NOMO-1 treated with dmso at 0.1 percent for 144 hours (cell line): ENCODE data around the gene PNPT1.

Experiments used
- DNase-seq: peaks from one replicate; lab custom pipeline; 2025; ENCODE audit not compliant: unreplicated experiment; lab: John Stamatoyannopoulos, UW

Gene PNPT1

DNA sequence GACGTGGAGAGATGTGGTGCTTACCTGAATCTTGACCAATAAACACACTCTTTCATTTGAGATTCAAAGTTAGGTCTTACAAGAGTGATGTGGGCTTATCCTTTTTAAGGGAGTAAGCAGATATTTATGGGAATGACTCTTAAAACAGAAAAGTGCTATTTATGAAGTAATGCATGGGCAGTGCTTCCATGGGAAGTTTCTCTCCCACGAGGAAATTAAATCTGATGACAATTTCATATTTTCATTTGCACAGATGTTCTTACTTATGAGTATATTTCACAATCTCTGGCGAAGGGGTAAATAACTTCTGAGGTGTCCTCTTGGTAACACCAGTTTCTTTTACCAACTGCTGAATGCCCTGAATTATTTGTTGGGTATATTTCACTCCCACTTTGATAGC, 21.0 kb downstream of the PNPT1 start:
- DNase-seq, result no peak

DNA sequence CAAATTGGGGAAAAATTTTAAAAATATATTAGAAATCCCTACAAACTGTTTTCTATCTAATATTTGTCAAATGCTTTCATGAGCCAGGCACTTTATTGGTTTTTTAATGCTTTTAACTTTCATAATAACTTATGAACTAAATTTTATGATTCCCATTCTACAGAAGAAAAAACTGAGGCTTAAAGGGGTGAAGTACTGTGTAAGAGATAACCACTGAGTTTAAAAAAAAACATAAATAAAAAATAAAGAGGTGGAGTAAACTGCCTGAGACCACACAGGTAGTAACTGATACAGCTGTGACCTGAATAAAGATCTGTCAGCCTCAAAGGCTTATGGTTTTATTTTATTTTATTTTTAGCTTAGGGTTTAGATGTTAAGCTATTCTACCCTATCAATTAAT, 24.7 kb downstream of the PNPT1 start:
- no peak for DNase-seq

DNA sequence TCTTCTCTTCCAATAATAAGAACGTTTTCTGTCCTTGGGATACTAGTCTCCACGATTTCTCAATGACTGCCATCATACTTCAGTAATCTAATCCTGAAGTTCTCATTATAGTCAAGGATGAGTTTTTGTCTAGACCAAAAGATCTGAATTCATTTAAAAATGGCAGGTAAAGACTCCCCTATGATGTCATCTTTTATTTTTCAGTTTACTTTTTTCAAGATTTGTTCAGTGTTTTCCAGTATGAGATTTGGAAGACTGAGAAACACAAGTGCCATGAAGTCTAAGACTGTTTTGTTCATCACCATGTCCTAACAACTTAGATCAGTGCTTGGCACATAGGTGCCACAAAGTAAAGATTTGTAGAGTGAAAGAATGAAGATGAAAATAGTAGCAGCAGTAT, 40.4 kb downstream of the PNPT1 start:
- DNase-seq, result no peak

DNA sequence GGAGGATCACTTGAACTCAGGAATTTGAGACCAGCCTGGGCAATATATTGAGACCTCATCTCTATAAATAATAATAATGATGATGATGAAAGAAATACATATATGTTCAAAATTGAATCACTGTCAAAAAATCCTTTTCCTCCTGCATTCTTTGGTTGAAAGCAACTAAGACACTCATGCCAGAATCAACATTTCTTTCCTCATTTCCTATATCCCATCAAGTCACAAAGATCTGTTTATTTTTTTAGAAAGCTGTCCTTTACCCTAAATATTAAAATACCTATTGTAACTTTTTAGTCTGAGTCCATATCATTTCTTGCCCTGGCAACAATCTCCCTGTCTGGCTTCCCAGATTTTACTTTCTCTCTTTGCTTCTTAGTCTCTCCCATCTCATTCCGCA, 44.4 kb downstream of the PNPT1 start:
- DNase-seq, result no peak

DNA sequence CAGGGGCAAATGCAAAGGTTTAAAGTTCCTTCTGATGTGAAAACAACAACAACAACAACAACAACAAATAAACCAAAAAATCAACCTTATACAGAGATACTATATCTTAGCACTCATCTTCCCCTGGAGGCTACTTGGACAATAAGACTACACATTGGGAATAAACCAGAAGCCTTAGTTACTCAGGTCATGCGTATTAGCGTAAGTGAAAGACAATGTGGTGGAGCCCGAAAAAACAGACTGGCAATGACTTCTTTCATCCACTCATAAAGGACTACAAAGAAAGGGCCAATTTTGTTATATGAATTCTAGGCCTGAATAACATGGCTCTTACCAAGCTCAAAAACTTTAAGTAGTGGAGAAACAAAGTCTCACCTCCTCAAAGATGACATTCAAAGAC, 56.8 kb downstream of the PNPT1 start:
- no peak for DNase-seq

DNA sequence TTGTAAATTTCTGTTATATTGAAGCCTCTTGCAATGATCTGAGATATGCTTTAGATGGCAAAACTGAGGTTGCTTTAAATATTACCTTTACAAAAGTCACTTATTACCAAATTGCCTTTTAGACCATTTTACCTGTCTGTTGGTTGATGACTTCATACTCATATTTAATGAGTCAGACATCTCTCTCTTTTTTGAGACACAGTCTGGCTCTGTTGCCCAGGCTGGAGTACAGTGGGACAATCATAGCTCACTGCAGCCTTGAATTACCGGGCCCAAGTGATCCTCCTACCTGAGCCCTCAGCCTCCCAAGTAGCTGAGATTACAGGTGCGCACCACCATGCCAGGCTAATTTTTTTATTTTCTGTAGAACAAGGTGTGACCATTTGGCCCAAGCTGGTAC, 64.7 kb downstream of the PNPT1 start:
- DNase-seq, result no peak

DNA sequence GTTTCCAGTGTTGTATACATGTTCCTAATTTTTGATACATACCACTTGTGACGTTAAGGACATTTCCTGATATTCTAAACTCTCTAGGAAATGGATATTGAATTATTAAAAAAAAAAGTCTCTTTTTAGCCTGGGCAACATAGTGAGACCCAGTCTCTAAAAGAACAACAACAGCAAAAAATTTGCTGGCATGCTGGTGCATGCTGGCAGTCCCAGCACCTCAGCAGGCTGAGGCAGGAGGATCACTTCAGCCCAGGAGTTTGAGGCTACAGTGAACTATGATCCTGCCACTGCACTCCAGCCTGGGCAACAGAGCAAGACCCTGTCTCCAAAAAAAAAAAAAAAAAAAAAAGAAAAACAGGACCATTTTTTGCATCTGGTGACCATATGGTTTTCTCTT, 65.7 kb downstream of the PNPT1 start:
- no peak for DNase-seq

DNA sequence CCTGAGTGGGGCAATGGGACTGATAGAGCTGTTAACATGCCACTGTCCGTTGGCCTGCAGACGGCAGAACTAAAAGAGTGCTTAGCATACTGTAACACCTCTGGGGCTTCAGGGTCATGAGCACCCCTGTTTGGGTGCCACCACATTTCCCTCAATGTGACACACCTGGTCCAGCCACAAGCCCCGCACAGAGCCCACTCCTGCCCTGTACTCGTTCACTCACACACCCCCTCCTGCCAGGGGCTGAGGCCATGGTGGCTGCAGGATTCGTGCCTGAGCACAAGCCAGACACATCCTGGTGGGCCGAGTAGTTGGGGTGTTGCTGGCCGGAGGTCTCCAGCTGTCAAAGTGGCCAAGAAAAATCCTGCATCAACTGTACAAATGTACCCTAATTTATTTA, 71.8 kb downstream of the PNPT1 start:
- no peak for DNase-seq

DNA sequence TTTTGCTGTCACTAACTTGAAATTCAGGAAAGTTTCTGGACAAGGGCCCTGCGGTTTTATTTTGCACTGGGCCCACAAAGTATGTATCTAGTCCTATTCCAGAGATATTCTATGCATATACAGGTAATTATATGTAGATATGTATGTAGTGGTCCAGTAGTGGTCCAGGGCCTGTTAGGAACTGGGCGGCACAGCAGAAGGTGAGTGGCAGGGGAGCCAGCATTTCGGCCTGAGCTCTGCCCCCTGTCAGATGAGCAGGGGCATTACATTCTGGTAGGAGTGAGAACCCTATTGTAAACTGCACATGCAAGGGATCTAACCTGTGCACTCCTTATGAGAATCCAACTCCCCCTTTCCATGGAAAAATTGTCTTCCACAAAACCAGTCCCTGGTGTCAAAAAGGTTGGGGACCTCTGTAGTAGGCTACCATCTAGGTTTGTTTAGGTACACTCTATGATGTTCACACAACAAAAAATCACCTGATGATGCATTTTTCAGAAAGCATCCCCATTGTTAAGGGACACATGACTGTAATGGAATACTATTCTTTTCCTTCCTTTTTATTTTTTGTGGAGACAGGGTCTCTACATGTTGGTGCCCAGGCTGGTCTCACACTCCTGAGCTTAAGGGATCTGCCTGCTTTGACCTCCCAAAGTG, 73.4 kb downstream of the PNPT1 start:
- peak; percentile 10 for DNase-seq

DNA sequence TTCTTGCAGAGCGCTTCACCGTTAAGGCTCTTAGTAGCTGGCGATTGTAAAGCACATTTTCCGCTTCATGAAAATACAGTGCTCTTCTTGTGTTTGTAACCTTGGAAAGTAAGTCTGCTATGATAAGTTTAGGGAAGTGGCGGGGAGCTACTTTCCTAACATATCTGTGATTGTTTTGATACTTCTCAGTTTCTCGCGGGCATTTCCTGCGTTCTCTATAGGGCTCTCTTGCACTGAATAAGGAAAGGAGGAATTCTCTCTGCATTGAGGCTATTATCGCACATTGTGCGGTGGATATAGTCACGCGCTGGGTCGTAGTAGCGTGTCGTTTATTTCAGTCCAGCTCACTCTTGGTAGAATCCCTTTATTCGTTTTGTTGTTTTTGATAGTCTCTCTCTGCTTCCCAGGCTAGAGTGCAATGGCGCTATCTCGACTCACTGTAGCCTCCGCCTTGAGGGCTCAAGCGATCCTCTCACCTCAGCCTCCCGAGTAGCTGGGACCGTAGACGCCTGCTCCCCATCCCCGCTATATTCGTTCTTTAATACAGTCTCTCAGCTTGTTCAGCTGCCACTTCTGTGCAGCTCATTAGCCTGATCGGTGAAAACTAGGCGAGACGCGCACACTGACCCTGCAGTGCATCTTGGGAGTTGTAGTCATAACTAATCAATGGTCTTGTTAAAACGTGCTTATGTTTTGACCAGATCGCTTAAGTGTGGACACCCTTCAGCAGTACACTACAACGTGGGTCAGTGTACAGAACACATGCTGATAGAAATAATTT, 75.2 kb downstream of the PNPT1 start:
- no peak for DNase-seq

DNA sequence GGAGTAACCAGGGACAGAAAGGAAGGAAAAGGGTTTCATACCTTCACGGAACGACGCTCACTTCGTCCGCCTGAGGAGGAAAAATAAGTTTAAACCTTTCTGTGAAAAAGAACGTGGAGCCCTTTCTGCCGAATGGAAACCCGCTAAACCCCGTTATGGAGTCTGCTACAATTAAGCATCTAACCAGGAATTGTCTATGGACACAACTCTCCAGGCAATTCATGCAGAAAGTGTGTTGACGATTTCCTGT, 75.7 kb downstream of the PNPT1 start:
- DNase-seq, result no peak

DNA sequence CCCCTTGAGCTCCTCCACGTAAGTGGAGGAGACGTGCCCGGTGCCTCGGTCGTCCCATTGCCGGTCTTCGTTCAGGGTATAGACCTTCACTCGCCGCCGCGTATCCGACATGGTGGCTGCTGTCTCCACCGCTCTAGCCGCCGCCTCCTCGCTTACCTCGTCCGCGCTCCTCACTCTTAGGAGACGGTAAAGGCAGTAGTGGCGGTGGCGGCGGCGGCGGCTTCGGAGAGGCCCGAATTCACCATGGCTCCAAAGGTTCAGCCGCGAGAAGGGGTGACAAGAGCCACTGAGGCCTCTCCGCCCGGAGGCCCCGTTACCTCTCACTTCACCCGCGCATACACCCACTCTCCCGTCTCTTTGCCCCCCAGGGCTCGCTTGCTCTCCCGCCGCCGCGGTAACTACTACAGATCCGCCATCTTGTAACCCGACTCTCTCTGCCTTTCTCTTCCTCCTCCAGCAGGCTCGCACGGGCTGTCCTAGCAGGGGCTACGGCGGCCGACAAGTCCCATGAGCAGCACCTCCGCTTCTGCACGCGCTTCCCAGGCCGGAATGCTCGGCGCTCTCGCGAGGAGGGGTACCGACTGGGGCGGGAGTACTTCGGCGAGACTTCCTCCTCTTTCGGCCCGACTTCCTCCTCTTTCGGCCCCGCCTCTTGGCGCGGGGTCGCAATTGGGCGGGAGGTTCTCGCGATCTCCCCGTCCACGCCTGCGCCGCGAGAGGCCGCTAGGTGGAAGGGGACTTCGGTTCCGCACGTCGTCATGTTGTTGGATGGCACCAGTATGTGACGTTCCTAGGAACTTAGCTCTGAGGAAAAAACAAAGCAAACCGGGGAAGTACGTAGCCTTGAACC, 76.2 kb downstream of the PNPT1 start, which contains the start of gene PPP4R3B:
TSS of gene PPP4R3B (minus strand) at position 448 of the 850 bp plus-strand sequence. CDS start at position 111, 337 bp downstream.
- DNase-seq, result peak; percentile 98

DNA sequence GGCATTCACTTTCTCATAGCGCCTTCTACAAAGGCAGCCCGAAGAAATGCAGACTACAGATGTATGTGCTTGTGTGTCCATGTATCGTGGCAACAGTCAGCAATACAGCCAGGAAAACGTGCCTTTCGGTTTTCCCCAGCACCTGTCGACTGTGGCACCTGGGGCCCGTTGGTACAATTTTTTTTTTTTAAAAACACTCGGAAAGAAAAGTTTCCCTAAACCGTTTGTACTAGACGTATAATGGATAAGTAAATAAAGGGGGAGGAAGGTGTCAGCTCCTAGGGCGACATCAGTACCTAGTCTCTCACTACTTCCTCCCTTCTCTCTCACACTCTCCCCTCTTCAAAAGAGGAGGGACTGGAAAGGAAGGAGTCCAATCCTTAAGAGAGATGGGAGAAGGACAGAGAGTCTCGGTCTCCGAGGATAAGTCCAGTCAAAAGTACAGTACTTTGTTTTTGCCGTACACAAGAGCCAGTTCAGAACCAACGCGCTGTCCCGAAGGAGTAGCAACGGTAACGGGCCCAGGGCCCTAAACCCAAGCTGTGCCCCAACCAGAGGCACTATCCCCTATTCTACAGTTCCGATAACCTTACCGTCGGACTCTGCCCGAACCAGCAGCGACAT, 77.0 kb downstream of the PNPT1 start:
- DNase-seq, result peak; percentile 24

DNA sequence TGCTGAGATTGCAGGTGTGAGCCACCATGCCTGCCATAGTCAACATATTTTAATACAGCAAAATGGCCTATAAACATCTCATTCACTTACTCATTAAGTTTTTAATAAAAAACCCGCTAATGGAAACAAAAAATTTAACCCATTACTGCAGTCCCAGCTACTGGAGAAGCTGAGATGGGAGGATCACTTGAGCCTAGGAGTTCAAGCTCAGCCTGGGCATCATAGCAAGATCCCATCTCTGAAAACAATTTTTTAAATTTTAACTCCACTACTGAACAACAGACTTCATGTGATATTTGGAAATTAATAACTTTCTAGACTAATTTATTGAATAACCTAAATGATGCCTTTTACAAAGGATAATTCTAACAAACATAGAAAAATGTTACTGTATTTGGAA, 81.6 kb downstream of the PNPT1 start:
- DNase-seq, result no peak

DNA sequence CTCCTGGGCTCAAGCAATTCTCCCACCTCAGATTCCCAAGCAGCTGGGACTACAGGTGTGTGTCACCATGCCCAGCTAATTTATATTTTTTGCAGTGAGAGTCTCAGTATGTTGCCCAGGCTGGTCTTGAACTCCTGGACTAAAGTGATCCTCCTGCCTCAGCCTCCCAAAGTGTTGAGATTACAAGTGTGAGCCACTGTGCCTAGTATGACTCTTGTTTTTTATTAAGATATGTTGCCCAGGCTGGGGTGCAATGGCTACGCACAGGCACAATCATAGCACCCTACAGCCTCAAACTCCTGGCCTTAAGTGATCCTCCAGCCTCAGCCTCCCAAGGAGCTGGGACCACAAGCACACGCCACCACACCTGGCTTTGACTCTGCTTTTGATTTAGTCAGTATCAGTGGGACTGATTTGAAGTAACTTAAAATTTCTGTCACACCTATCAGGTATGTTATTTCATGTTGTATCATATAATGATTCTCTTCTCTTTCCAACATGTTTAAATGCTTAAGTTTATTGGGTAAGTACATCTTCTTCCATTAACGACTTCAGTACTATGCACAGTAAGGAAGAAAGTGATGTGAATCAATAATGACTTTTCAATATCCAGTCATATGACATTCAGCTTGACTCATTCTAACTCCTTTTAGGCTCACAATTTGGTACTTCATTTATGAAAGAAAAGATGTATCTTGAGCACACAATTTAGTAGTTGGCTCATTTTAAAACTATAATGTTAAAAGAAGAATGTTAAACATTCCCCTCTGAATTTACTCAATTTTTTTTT, 82.5 kb downstream of the PNPT1 start:
- no peak for DNase-seq

DNA sequence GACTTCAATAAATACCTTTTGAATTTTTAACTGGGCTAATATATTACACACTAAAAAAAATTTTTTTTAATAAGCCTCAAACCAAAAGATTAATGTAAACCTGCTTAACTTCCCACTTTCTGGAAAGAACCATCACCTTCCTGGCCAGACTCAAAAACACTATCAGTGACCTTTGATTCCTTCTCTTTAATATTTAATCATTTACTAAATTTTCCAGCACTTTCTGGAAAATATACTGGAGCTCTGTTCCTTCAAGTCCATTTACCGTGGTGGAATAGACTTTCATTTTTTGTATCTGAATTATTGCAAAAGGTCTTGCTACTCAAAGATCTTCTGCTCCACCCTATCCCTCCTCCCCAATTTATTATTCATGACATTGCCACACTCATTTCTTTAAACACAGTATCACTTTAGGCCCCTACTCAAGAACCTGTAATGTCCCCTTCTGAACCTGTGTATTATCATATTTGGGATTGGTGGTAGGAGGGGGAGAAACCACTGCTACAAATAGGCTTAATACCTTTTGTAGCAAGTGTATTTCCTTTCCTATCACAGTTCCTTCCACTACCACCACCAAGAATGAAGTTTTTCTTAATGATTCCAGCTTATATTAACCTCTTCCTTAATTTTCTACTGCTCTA, 83.6 kb downstream of the PNPT1 start:
- DNase-seq, result no peak

DNA sequence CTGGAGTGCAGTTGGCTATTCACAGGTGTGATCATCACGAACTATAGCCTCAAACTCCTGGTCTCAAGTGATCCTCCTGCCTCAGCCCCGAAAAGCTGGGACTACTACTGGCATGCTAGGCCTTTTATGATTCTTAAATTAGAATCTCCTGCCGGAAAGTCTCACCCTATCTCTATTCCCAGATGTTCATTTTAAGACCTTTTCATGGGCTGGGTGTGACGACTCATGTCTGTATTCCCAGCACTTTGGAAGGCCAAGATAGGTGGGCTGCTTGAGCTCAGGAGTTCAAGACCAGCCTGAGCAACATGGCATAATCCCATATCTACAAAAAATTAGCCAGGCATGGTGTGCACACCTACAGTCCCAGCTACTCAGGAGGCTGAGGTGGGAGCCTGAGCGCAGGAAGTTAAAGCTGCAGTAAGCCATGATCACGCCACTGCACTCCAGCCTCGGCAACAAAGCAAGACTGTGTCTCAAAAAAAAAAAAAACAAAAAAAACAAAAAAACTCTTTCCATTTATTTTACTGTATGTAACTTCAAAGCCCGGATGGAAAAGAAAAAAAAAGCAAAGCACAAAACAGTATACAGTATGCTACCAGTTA, 84.3 kb downstream of the PNPT1 start:
- no peak for DNase-seq

DNA sequence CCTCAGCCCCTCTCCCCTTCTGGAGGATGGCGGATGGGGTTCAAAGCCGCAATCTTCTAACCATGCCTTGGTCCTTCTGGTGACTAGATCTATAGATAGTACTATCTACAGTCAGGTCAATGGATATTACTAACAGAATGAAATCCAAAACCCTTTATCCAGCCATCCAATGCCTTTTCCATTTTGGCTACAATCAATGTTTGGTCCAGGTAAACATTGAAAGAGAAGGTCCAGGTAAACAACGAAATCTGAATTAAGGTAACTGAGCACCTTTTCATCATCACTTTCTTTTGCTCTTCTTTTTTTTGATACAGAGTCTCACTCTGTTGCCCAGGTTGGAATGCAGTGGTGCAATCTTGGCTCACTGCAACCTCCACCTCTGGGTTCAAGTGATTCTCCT, 85.9 kb downstream of the PNPT1 start:
- DNase-seq, result no peak

DNA sequence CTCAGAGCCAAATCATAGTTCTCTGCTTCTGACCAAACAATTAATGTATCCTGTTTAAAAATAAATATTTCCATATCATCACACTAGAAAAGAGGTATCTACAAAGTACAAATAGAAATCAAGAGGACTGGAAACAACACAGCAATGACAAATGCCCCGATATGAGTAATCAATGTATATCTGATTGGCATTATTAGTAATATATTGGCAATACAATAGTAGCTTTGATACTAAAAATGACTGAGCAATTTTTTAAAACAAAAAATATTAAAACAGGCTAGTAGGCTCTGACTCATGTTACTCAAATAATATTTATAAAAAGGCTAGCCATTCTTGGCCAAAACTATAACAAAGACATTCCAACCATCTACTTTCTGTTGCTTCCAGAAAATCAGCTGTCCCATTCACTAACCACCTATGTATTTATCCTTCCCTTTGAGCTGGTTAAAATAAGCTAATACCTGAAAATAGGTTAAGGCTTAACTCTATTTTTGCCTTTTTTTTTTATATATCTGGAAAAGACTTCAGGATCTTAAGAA, 89.5 kb downstream of the PNPT1 start:
- no peak for DNase-seq

DNA sequence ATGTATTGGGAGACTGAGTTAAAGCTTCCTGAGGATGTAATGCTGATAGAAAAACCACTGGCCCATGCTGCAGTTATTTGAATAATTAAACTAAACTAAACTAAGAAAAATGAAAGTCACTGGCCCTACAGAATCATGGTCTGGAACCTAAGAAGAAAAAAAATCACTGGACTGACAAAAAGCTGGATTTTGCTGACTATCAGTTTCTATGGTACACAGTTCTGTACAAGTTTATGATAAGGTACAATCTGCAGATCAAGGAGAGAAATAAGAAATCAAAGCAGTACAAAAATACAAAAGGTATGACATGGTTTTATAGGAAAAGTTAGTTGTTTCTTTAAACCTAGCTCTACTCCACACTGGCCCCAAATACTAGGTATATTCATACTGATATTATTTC, 91.8 kb downstream of the PNPT1 start:
- no peak for DNase-seq
